Activated T-cell treated with anti-CD3 and anti-CD28 coated beads, Interleukin-2, amount 50 U/mL, for 4 hours (primary cell): Measurements from ENCODE around the gene BHLHE23. TPM values are rescaled to one million over a fixed set of nuclear protein-coding genes. Genes with fewer than 3 reads are reported as not detected.

ENCODE experiments used
- ATAC-seq, 2 donors: fragments of 200-7000 bp; cut with Tn5 transposase; one replicate each; pipeline ENCODE4 v1.10.0; 2021
- DNase-seq: peaks from one replicate; pipeline ENCODE4 v3.0.0-alpha.2; 2020
- H3K27me3 Mint-ChIP-seq: one replicate; pipeline ENCODE4 v1.8.0; 2021; ENCODE audit warnings: low read depth, mixed read lengths
- H3K36me3 Mint-ChIP-seq: one replicate; pipeline ENCODE4 v1.8.0; 2022; ENCODE audit warnings: mixed read lengths; ENCODE audit not compliant: insufficient read depth
- H3K4me1 Mint-ChIP-seq: one replicate; pipeline ENCODE4 v1.8.0; 2021; ENCODE audit warnings: low read depth, mixed read lengths
- H3K4me3 Mint-ChIP-seq: one replicate; pipeline ENCODE4 v1.8.0; 2021; ENCODE audit warnings: mild to moderate bottlenecking, moderate library complexity, mixed read lengths
- H3K9me3 Mint-ChIP-seq: one replicate; pipeline ENCODE4 v1.8.0; 2021; ENCODE audit warnings: mixed read lengths
- total RNA-seq, 3 donors: library from RNA; stranded (reverse); gene quantifications; one replicate each; pipeline ENCODE4 v1.2.1, GENCODE V29; 2021

BHLHE23 gene
- total RNA-seq, 3 donors from 2014 or later, result not detected

- no peak for DNase-seq
Observed at GRCh38 chr20:62956387-62957135, 50.2 kb downstream of the BHLHE23 start.

More at GRCh38 chr20:62956387-62957135, 50.2 kb downstream of the BHLHE23 start:
- Mint-ChIP-seq H3K9me3 (no peaks in the 10 kb centered on the region), H3K27me3 (no peaks in the 10 kb centered on the region), H3K4me3 (no peak overlapping the region), H3K36me3 (no peaks in the 10 kb centered on the region), H3K4me1 (peaks cover 30% of the 10 kb centered on the region)
- ATAC-seq, result no peak

Other genes with a start within 250 kb of the BHLHE23 start
- 10 to 100 TPM; 14.5 to 18.3 (median 18.1) TPM for gene MRGBP, start 210.5 kb downstream of the BHLHE23 start, total RNA-seq
- 10 to 100 TPM; 45.8 to 57.9 (median 53.9) TPM for gene OGFR, start 202.1 kb downstream of the BHLHE23 start, total RNA-seq
- under 1 TPM; 0.10 to 0.33 (median 0.21) TPM for gene COL9A3, start 189.9 kb downstream of the BHLHE23 start, total RNA-seq
- gene TCFL5, start 145.1 kb downstream of the BHLHE23 start, total RNA-seq, result 1 to 10 TPM; 4.4 to 4.9 (median 4.5) TPM
- 10 to 100 TPM; 44.9 to 49.9 (median 47.4) TPM for gene DIDO1, start 80.5 kb downstream of the BHLHE23 start, total RNA-seq
- 10 to 100 TPM; 42.7 to 52.9 (median 47.4) TPM for gene GID8, start 68.8 kb downstream of the BHLHE23 start, total RNA-seq
- gene SLC17A9, start 54.3 kb downstream of the BHLHE23 start, total RNA-seq, result 10 to 100 TPM in 2 of 3 donors, 1 to 10 TPM in 1; 6.8 to 16.1 (median 13.3) TPM
- 10 to 100 TPM; 53.5 to 59.6 (median 55.6) TPM for gene YTHDF1, start 209.2 kb upstream of the BHLHE23 start, total RNA-seq
- not detected for gene BIRC7, start 228.9 kb upstream of the BHLHE23 start, total RNA-seq
- gene NKAIN4, start 247.5 kb upstream of the BHLHE23 start, total RNA-seq, result not detected